Natural killer cell treated with Interleukin-12 subunit alpha and Interleukin-12 subunit beta and Interleukin-15 and Interleukin-18, amount 100 ng/mL, for 72 hours (primary cell): ENCODE data around the gene PRIM2. TPM values are rescaled to one million over a fixed set of nuclear protein-coding genes. Genes with fewer than 3 reads are reported as not detected.
"Not testable (repeated sequence)": the region's sequence is repeated elsewhere in the genome, so short reads cannot be mapped to it uniquely, and the experiment has no call there.

Experiments used
- ATAC-seq, 2 donors: fragments of 150-1000 bp; cut with Tn5 transposase in 1 of 2; sonication (Bioruptor Pico), chemical (Tn5 transposase) in 1 of 2; 2 replicates each; pipeline ENCODE4 v1.10.0; 2021
- DNase-seq: peaks from one replicate; pipeline ENCODE4 v3.0.0; 2022; ENCODE audit warnings: low spot score
- H3K27ac Mint-ChIP-seq, 2 donors: 1 replicate in 1 of 2; 2 replicates in 1 of 2; pipeline ENCODE4 v1.8.0; 2022; ENCODE audit warnings: mixed read lengths in 2 of 2, mild to moderate bottlenecking in 1 of 2, moderate library complexity in 1 of 2
- H3K27me3 Mint-ChIP-seq, 2 donors: 1 replicate in 1 of 2; 2 replicates in 1 of 2; pipeline ENCODE4 v1.8.0; 2022; ENCODE audit warnings: mixed read lengths in 2 of 2
- H3K36me3 Mint-ChIP-seq: one replicate; pipeline ENCODE4 v1.8.0; 2022; ENCODE audit warnings: mixed read lengths
- H3K4me1 Mint-ChIP-seq, 2 donors: 1 replicate in 1 of 2; 2 replicates in 1 of 2; pipeline ENCODE4 v1.8.0; 2022; ENCODE audit warnings: low read depth in 2 of 2, mixed read lengths in 2 of 2, mild to moderate bottlenecking in 1 of 2
- H3K4me3 Mint-ChIP-seq: one replicate; pipeline ENCODE4 v1.8.0; 2022; ENCODE audit warnings: mixed read lengths
- H3K9me3 Mint-ChIP-seq: 2 replicates; pipeline ENCODE4 v1.8.0; 2022; ENCODE audit warnings: mixed read lengths
- total RNA-seq, 2 donors: library from RNA; stranded (reverse); gene quantifications; one replicate each; pipeline ENCODE4 v1.2.3, GENCODE V29; 2022

Gene PRIM2
- total RNA-seq, 2 donors from 2014 or later = 29.1 to 57.3 TPM

GRCh38 chr6:57313711-57314471 is 3.5 kb upstream of the PRIM2 start:
- Mint-ChIP-seq H3K9me3 (no peaks in the 10 kb centered on the region), H3K27me3 (peaks cover 9% of the 10 kb centered on the region in 2 donors), H3K4me1 (peaks cover 9 to 17% of the 10 kb centered on the region in 2 donors), H3K4me3 (no peak overlapping the region), H3K36me3 (peaks cover 6% of the 10 kb centered on the region), H3K27ac (no peak overlapping the region)
- ATAC-seq (no peak), DNase-seq (no peak)

GRCh38 chr6:57315111-57315510 is 2.3 kb upstream of the PRIM2 start:
- Mint-ChIP-seq H3K4me1 (peaks cover 17 to 26% of the 10 kb centered on the region in 2 donors), H3K27ac (no peak overlapping the region), H3K4me3 (no peak overlapping the region), H3K36me3 (peaks cover 17% of the 10 kb centered on the region), H3K9me3 (no peaks in the 10 kb centered on the region), H3K27me3 (peaks cover 9% of the 10 kb centered on the region in 2 donors)
- DNase-seq (no peak), ATAC-seq (no peak)

- Mint-ChIP-seq H3K4me3 (no peak overlapping the region), H3K36me3 (peaks cover 24% of the 10 kb centered on the region), H3K4me1 (peaks cover 20 to 29% of the 10 kb centered on the region in 2 donors), H3K9me3 (no peaks in the 10 kb centered on the region), H3K27me3 (peaks cover 9% of the 10 kb centered on the region in 2 donors), H3K27ac (no peak overlapping the region)
- ATAC-seq (no peak), DNase-seq (no peak)
Observed at GRCh38 chr6:57315851-57316250, 1.6 kb upstream of the PRIM2 start.

GRCh38 chr6:57316581-57317059 is 810 bp upstream of the PRIM2 start:
- peak; percentile 83 for DNase-seq
- ATAC-seq = peak; percentile 91 to 93
- H3K4me1 Mint-ChIP-seq = peaks cover 25 to 35% of the 10 kb centered on the region in 2 donors
- H3K9me3 Mint-ChIP-seq = no peaks in the 10 kb centered on the region
- peak overlapping the region; percentile 72 to 95 for H3K27ac Mint-ChIP-seq
- peaks cover 9% of the 10 kb centered on the region in 2 donors for H3K27me3 Mint-ChIP-seq
- H3K36me3 Mint-ChIP-seq = peaks cover 32% of the 10 kb centered on the region
- peak overlapping the region; percentile 92 for H3K4me3 Mint-ChIP-seq

GRCh38 chr6:57324538-57324937 is 7.1 kb downstream of the PRIM2 start:
- ATAC-seq = no peak
- Mint-ChIP-seq H3K36me3 (peaks cover 65% of the 10 kb centered on the region), H3K27ac (no peak overlapping the region)

GRCh38 chr6:57327311-57327710 is 9.9 kb downstream of the PRIM2 start:
- Mint-ChIP-seq H3K36me3 (peaks cover 58% of the 10 kb centered on the region), H3K9me3 (no peaks in the 10 kb centered on the region), H3K27me3 (no peaks in the 10 kb centered on the region), H3K4me1 (peaks cover 10 to 19% of the 10 kb centered on the region in 2 donors), H3K4me3 (no peak overlapping the region), H3K27ac (no peak overlapping the region)
- ATAC-seq (no peak), DNase-seq (no peak)

More at GRCh38 chr6:57324538-57324937, 7.1 kb downstream of the PRIM2 start:
- Mint-ChIP-seq H3K27me3 (no peaks in the 10 kb centered on the region), H3K4me1 (peaks cover 16 to 27% of the 10 kb centered on the region in 2 donors), H3K9me3 (no peaks in the 10 kb centered on the region), H3K4me3 (no peak overlapping the region)
- no peak for DNase-seq

- H3K9me3 Mint-ChIP-seq = peaks cover 5% of the 10 kb centered on the region
- ATAC-seq (no peak), DNase-seq (no peak)
- H3K27ac Mint-ChIP-seq = no peak overlapping the region
- H3K27me3 Mint-ChIP-seq = no peaks in the 10 kb centered on the region
- no peak overlapping the region for H3K4me3 Mint-ChIP-seq
- H3K4me1 Mint-ChIP-seq = peaks cover 10 to 20% of the 10 kb centered on the region in 2 donors
- H3K36me3 Mint-ChIP-seq = peaks cover 59% of the 10 kb centered on the region
Observed at GRCh38 chr6:57328074-57328473, 10.6 kb downstream of the PRIM2 start.

GRCh38 chr6:57329933-57330332 is 12.5 kb downstream of the PRIM2 start:
- DNase-seq (no peak), ATAC-seq (no peak)
- H3K36me3 Mint-ChIP-seq = peaks cover 72% of the 10 kb centered on the region
- peaks cover 10 to 16% of the 10 kb centered on the region in 2 donors for H3K4me1 Mint-ChIP-seq
- no peak overlapping the region for H3K4me3 Mint-ChIP-seq
- H3K27me3 Mint-ChIP-seq = no peaks in the 10 kb centered on the region
- H3K9me3 Mint-ChIP-seq = peaks cover 8% of the 10 kb centered on the region
- H3K27ac Mint-ChIP-seq = no peak overlapping the region

GRCh38 chr6:57342148-57342669 is 24.8 kb downstream of the PRIM2 start:
- H3K4me3 Mint-ChIP-seq = no peak overlapping the region
- H3K4me1 Mint-ChIP-seq = peaks cover 5 to 7% of the 10 kb centered on the region in 2 donors
- peaks cover 6% of the 10 kb centered on the region for H3K9me3 Mint-ChIP-seq
- H3K27me3 Mint-ChIP-seq = no peaks in the 10 kb centered on the region
- H3K36me3 Mint-ChIP-seq = peaks cover 6% of the 10 kb centered on the region
- DNase-seq = no peak
- no peak for ATAC-seq
- H3K27ac Mint-ChIP-seq = no peak overlapping the region

- ATAC-seq, H3K27ac Mint-ChIP-seq, H3K27me3 Mint-ChIP-seq, H3K9me3 Mint-ChIP-seq, H3K4me1 Mint-ChIP-seq, H3K4me3 Mint-ChIP-seq, DNase-seq, H3K36me3 Mint-ChIP-seq: not testable (repeated sequence)
Observed at GRCh38 chr6:57343342-57343741, 25.9 kb downstream of the PRIM2 start.

GRCh38 chr6:57346715-57347114 is 29.3 kb downstream of the PRIM2 start:
- not testable (repeated sequence) for H3K27me3 Mint-ChIP-seq, H3K36me3 Mint-ChIP-seq, DNase-seq, H3K9me3 Mint-ChIP-seq, ATAC-seq, H3K27ac Mint-ChIP-seq, H3K4me3 Mint-ChIP-seq
- peaks cover 15% of the 10 kb centered on the region in 2 donors for H3K4me1 Mint-ChIP-seq

- not testable (repeated sequence) for H3K27me3 Mint-ChIP-seq, H3K4me3 Mint-ChIP-seq, H3K27ac Mint-ChIP-seq, DNase-seq, H3K9me3 Mint-ChIP-seq, H3K36me3 Mint-ChIP-seq, ATAC-seq
- peaks cover 13 to 15% of the 10 kb centered on the region in 2 donors for H3K4me1 Mint-ChIP-seq
Observed at GRCh38 chr6:57347597-57347996, 30.2 kb downstream of the PRIM2 start.

GRCh38 chr6:57350443-57350842 is 33.0 kb downstream of the PRIM2 start:
- not testable (repeated sequence) for H3K4me3 Mint-ChIP-seq, H3K36me3 Mint-ChIP-seq, H3K27ac Mint-ChIP-seq, H3K9me3 Mint-ChIP-seq, DNase-seq, H3K27me3 Mint-ChIP-seq, ATAC-seq
- H3K4me1 Mint-ChIP-seq = peaks cover 13 to 15% of the 10 kb centered on the region in 2 donors

GRCh38 chr6:57352596-57352995 is 35.2 kb downstream of the PRIM2 start:
- ATAC-seq, H3K4me3 Mint-ChIP-seq, H3K27me3 Mint-ChIP-seq, H3K36me3 Mint-ChIP-seq, H3K9me3 Mint-ChIP-seq, DNase-seq, H3K27ac Mint-ChIP-seq: not testable (repeated sequence)
- H3K4me1 Mint-ChIP-seq = peaks cover 10% of the 10 kb centered on the region in 2 donors
